ENCODE measurements around the gene EPB42.
"Not testable (repeated sequence)": the region's sequence is repeated elsewhere in the genome, so short reads cannot be mapped to it uniquely, and the experiment has no call there.

EPB42 gene

DNA sequence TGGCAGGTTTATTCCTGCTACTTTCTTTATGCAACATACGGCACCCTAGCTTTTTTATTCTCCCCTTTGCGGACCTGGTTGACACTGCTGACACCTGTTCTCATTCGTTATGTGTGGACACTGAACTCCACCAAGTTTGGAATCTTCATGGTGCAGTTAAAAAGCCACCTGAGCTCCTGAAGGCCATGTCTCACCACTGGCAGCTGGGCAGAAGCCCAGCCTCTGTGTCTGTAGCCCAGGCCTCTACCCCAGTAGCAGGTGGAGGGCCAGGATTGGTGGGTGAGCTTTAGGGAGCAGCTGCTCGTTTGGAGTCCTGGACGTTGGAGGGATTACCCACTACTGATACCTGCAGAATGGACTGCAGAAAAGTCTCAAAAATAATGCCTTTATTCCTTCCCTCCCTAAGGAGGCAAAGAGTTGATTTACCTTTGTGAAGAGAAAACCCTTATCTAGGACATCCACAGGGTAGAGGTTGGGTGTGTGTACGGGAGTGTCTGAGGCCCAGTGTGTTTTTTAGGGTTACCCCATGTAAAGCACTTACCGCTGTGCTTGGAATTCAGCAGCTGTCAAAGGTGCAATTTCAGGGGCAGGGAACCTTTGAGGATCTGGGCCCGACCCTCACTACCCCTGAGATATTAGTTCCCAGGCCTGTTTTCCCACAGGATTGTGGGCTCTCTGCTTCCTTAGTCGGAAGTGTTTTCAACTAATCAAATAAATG, 36.3 kb downstream of the EPB42 start:
- DNase-seq: no peak

DNA sequence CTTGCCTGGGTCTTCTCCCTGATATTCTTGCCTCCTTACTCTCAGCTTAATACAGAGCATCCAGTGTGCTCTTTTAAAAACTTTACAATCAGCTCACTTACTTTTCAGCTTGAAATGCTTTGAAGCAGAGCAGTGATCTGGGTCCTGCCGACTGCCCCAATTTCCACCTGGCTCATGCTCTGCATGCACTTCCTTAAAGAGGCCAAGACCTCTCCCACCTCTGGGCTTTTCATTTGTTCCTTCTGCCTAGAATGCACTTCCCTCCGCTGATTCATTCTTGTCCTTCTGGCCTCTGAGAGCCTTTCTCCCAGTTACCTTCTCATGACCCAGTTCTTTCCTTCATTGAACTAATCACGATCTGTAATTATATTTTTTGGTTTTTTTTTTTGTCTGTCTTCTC, 37.5 kb downstream of the EPB42 start:
- no peak for DNase-seq

DNA sequence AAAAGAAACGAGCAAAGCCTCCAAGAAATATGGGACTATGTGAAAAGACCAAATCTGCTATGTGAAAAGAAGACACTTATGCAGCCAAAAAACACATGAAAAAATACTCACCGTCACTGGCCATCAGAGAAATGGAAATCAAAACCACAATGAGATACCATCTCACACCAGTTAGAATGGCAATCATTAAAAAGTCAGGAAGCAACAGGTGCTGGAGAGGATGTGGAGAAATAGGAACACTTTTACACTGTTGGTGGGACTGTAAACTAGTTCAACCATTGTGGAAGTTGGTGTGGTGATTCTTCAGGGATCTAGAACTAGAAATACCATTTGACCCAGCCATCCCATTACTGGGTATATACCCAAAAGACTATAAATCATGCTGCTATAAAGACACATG, 43.7 kb downstream of the EPB42 start:
- not testable (repeated sequence) for DNase-seq

DNA sequence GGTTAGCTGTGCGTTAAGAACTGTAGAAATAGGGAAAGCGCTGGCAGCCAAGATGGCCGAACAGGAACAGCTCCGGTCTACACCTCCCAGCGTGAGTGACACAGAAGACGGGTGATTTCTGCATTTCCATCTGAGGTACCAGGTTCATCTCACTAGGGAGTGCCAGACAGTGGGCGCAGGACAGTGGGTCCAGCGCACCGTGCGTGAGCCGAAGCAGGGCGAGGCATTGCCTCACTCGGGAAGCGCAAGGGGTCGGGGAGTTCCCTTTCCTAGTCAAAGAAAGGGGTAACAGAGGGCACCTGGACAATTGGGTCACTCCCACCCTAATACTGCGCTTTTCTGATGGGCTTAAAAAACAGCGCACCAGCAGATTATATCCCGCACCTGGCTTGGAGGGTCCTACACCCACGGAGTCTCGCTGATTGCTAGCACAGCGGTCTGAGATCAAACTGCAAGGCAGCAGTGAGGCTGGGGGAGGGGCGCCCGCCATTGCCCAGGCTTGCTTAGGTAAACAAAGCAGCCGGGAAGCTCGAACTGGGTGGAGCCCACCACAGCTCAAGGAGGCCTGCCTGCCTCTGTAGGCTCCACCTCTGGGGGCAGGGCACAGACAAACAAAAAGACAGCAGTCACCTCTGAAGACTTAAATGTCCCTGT, 45.0 kb downstream of the EPB42 start:
- not testable (repeated sequence) for DNase-seq

DNA sequence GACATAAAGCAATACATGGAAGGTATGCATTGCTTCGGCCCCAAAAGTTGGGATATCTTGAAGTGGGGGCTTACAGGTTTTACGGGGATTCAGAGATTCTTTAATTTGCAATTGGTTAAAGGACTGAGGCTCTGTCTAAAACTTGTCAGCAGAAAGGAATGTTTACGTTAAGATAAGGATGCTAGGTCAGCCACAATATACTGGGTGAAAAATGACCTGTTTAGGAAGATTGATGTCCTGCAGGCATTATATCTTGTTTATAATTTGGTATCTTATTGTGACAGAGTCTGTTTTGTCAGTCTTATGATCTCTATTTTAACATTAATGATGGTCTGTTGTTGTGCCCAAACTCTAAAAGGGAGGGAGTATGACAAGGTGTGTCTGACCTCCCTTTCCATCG, 50.9 kb downstream of the EPB42 start:
- no peak for DNase-seq

DNA sequence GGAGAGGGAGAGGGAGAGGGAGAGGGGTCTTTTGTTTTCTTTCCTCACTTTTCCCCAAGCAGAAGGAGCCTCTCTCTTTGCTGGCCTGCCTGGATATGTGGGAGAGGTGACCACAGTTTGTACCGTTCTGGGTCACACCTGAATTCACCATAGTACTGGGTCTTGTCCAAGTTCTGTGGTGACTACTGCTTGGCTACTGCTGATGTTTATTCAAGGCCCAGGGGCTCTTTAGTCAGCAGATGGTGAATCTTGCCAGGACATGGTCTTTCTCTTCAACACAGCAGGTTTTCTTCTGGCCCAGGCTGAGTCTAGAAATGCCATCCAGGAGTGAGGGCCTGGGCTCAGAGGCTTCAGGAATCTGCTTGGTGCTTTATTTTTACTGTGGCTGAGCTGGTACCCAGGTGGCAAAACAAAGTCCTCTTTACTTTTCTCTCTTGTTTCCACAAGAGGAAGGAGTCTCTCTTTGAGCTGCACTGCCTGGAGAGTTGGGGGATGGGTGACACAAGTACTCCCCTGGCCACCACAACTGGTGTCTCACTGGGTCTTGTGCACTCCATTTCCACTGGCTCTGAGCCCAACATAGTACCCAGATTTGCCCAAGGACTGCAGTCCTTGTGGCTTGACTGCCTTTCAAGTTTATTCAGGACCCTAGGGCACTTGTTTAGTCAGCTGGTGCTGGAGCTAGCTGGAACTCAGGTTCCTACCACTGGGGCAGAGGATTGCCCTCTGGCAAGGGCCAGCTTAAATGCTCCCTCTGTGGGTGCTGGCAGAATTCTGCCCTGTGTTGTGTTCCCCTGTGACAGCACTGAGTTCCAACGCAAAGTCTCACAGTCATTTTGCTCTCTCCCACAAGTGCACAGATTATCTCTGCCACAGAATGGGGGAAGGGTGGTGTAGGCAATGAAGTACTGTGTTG, 52.4 kb downstream of the EPB42 start:
- no peak for DNase-seq

DNA sequence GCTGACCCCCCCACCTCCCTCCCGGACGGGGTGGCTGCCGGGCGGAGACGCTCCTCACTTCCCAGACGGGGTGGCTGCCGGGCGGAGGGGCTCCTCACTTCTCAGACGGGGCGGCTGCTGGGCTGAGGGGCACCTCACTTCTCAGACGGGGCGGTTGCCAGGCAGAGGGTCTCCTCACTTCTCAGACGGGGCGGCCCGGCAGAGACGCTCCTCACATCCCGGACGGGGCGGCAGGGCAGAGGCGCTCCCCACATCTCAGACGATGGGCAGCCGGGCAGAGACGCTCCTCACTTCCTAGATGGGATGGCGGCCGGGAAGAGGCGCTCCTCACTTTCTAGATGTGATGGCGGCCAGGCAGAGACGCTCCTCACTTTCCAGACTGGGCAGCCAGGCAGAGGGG, 53.6 kb downstream of the EPB42 start:
- DNase-seq: not testable (repeated sequence)

DNA sequence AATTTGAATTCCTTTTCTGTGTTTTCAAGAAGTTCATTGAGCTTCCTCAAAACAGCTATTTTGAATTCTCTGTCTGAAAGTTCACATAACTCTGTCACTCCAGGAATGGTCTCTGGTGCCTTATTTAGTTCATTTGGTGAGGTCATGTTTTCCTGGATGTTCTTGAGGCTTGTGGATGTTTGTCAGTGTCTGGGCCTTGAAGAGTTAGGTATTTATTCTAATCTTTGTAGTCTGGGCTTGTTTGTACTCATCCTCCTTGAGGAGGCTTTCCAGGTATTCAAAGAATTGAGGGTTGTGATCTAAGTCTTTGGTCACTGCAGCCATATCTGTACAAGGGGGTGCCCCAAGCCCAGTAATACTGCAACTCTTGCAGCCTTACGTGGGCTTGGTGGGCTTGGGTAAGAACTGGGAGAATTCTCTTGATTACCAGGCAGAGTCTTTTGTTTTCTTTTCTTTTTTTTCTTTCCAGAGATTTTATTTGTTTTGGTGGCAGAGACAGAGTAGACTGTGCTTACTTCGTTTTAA, 55.0 kb downstream of the EPB42 start:
- no peak for DNase-seq

DNA sequence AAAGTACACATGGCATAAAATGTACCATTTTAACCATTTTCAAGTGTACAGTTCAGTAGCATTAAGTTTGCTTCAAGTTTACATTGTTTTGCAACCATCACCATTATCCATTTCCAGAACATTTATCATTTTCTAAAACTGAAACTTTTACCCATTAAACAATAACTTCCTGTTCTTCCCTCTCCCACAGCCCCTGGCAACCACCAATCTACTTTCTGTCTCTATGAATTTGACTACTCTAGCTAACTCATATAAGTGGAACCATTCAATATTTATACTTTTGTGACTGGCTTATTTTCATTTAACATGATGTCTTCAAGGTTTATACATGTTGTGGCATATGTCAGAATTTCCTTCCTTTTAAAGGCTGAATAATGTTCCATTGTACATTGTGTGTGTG, 67.5 kb downstream of the EPB42 start:
- no peak for DNase-seq

DNA sequence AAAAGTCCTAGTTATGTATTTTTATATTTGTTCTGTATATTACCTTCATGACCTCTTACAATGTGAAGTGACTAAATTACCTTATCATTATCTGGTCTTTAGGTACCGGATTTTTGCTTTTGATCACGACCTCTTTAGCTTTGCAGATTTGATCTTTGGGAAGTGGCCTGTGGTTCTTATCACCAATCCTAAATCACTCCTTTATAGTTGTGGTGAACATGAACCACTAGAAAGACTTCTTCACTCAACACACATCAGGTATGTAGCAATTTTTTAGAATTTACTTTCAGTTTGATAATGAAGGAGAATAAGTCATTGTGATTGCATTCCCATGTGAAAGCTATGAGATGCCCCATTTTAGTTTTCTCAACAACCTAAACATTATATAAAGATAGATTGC, 69.1 kb downstream of the EPB42 start:
- DNase-seq: peak; percentile 25

DNA sequence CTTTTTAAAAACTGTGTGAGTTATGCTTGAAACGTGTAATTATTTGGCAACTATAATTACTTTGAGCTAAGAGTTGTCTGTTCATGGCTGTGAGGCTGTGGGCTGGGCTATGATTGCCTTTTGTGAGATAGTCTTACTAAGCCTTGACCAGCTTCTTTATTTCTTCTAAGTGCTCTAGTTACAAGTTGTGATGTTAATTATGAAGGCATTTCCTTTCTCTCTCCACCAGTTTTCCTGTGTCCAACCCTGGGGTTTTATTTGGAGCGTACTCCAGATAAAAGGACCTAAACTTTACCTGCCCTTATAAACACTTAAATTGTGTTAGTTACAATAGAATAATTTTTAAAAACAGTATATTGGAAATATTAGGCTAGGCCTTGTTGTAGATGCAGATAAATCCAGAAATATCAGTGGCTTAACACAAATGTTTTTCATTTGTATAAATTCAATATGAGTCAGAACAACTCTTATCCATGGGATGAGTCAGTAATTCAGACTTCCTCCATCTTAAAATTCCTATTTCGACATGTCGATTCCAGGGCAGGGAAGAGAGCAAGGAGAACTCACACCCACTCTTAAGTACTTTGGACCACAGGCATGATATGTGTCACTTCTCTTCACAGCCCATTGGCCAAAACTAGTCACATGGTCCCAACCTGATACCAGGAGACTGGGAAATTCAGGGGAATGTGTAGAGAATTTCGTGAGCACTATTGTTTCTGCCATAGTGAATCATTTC, 70.5 kb downstream of the EPB42 start:
- no peak for DNase-seq

Data from activated CD4-positive, alpha-beta T cell treated with anti-CD3 and anti-CD28 coated beads, Interleukin-2, Interleukin-6, amounts not matched to agents 100 ng/mL and 50 ng/mL, durations not matched to agents 16 hours and 8 hours (primary cell).